Central memory CD4-positive, alpha-beta T cell (primary cell): ENCODE results near the gene AGAP2.
"Not testable (repeated sequence)": the region's sequence is repeated elsewhere in the genome, so short reads cannot be mapped to it uniquely, and the experiment has no call there.

Experiments
- DNase-seq: peaks from one replicate; pipeline ENCODE4 v3.0.0; 2022
- total RNA-seq, 3 experiments: gene quantifications; one replicate each; lab custom pipeline; 2026; lab: John Stamatoyannopoulos, UW

AGAP2 gene
- 60.2 to 133 (median 106) reads per million in 3 experiments for total RNA-seq

- DNase-seq = no peak
Observed at GRCh38 chr12:57738661-57739237, at the start of gene AGAP2. TSS of gene AGAP2 (minus strand) at chr12:57738742. CDS start at chr12:57738246, 496 bp downstream.

GRCh38 chr12:57783861-57784260, 45.3 kb upstream of the AGAP2 start:
- no peak for DNase-seq

- no peak for DNase-seq
Observed at GRCh38 chr12:57783466-57783801, 44.9 kb upstream of the AGAP2 start.

DNA sequence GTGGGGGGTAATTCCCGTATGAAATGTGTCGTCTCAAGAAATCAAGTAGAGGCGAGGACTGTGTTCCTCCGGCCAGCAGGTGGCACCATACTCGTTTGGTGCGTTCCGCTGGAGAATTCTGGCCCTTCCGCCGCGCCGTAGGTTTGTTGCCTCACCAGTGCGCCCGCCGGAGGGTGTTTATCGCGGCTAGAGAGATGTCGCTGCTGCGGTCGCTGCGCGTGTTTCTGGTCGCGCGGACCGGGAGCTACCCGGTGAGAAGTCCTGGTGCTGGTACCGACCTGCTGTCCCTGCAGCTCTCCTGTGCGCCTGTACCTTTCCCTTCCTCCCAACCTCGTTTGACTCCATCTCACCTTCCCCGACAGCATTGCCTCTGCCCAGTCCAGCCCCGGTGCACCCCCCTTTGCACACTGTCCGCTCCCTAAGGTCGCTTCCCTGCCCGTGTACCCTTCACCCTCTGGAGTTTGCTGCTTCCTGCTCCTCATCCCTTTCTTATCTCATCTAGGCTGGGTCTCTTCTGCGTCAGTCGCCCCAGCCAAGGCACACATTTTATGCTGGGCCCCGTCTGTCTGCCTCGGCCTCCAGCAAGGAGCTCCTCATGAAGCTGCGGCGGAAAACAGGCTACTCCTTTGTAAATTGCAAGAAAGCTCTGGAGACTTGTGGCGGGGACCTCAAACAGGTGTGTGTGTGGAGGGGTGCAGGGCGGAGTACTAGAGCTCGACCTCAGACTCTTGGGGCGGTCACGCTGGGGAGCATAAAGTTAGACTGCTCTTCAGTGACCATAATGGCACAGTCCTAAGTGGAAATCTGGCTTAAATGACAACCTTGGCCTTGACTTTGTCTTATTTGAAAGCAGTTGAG, 44.3 kb upstream of the AGAP2 start, which contains the start of gene TSFM:
TSS of gene TSFM (plus strand) at position 180 of the 858 bp plus-strand sequence. CDS start at position 195, 15 bp downstream.
- DNase-seq = peak; percentile 93

DNA sequence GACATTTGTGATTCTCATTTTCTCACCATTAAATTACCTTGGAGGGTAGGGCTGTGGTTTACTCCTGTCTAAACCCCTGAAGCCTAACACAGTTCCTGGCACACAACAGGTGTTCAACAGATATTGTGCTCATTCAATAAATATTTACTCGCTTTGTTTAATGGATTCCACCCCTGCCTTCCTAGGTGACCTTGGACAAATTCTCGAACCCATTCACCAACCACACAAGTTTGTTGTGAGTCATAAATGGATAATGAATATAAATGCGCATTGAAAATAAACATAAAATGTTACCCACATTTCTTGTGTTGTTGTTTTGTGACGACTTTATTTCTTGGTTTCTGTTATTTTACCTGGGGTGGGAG, 43.7 kb upstream of the AGAP2 start:
- no peak for DNase-seq

- no peak for DNase-seq
Observed at GRCh38 chr12:57781801-57782200, 43.3 kb upstream of the AGAP2 start.

DNA sequence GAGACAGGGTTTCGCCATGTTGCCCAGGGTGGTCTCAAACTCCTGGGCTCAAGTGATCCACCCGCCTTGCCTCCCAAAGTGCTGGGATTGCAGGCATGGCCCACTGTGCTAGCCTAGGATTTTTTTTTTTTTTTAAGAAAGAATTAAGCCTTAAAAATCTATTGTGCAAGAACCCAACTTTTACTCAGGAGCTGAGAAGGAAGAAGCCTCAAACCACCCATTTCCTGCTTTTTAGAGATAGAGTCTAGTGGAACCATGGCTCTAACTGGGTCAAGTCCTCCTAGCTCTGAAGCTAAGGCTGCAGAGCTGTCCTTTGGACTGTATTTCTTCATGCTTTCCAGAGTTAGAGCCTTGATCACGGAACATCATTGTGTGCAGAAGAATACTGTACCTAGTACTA, 42.7 kb upstream of the AGAP2 start:
- peak; percentile 47 for DNase-seq

DNA sequence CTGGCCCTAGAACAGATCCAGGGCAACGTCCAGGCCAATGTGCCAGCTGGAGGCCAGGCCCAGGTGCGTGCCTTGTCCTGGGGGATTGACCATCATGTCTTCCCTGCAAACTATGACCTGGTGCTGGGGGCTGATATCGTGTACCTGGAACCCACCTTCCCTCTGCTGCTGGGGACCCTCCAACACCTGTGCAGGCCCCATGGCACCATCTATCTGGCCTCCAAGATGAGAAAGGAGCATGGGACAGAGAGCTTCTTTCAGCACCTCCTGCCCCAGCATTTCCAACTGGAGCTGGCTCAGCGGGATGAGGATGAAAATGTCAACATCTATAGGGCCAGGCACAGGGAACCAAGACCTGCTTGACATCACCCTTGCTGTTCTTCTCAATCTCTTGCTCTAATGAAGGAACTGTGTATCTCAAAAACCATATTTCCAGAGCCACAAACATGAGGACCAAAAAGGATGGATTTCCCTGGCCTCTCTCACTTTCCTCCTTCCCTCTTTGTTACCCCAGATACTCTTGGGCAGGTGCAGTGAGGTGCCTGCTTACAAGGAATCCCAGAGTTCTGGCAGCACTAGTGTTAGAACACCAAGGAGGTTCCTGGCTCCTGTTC, 41.8 kb upstream of the AGAP2 start:
- no peak for DNase-seq

GRCh38 chr12:57779736-57780135, 41.2 kb upstream of the AGAP2 start:
- DNase-seq = no peak

- no peak for DNase-seq
Observed at GRCh38 chr12:57777911-57778310, 39.4 kb upstream of the AGAP2 start.

GRCh38 chr12:57777367-57777766, 38.8 kb upstream of the AGAP2 start:
- DNase-seq = no peak

GRCh38 chr12:57776247-57776587, 37.7 kb upstream of the AGAP2 start:
- no peak for DNase-seq

GRCh38 chr12:57775563-57776246, 37.2 kb upstream of the AGAP2 start:
- DNase-seq = no peak

GRCh38 chr12:57775044-57775443, 36.5 kb upstream of the AGAP2 start:
- DNase-seq = no peak

GRCh38 chr12:57774634-57775033, 36.1 kb upstream of the AGAP2 start:
- not testable (repeated sequence) for DNase-seq

GRCh38 chr12:57772429-57773322, 34.1 kb upstream of the AGAP2 start, which contains the start of gene EEF1AKMT3:
TSS of gene EEF1AKMT3 (plus strand) at chr12:57772614. CDS start at chr12:57772725, 111 bp downstream.
- DNase-seq = no peak

GRCh38 chr12:57771873-57772428, 33.4 kb upstream of the AGAP2 start, which contains the start of gene METTL1:
TSS of gene METTL1 (minus strand) at chr12:57772105. CDS start at chr12:57772083, 22 bp downstream.
- DNase-seq = peak; percentile 90

- no peak for DNase-seq
Observed at GRCh38 chr12:57771236-57771872, 32.8 kb upstream of the AGAP2 start.

DNA sequence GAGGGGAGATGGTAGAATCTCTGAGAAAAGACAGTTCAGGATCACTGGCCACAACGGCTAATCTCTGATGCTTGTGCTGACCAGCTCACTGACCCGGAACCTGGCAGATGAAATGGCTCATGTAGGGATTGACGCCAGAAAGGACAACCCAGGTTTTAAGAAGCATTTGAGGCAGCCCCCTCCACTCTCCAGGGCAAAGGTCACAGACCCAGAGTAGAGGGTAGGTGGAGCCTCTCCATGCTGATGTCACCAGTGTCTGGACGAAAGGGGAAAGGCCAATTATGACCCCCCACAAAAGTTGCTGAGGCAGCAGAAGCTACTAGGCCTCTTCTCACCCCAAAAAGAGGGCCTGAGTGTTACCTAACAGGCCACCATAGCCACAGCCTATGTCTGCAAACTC, 32.2 kb upstream of the AGAP2 start:
- no peak for DNase-seq

- DNase-seq = no peak
Observed at GRCh38 chr12:57769594-57769993, 31.1 kb upstream of the AGAP2 start.

DNA sequence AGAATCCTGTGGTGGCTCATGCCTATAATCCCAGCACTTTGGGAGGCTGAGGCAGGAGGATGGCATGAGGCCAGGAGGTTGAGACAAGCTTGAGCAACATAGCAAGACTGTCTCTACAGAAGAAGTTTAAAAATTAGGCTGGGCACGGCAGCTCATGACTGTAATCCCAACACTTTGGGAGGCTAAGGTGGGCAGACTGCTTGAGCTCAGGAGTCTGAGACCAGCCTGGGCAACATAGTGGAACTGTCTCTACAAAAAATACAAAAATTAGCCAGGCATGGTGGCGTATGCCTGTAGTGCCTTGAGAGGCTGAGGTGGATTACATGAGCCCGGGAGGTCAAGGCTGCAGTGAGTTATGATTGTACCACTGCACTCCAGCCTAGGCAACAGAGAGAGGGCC, 29.3 kb upstream of the AGAP2 start:
- no peak for DNase-seq
